ENCODE data around the gene PHACTR2.

PHACTR2 gene

GRCh38 chr6:143677577-143677890 lies 231 bp upstream of the PHACTR2 start:
- H3K4me3 ChIP-seq (ENCODE audit: low read depth, low read length): peak overlapping the region; percentile 76
- no peak for TF ChIP-seq CTCF (IDR thresholded peaks at IDR 0.05; ENCODE audit: low read depth, low read length)

DNA sequence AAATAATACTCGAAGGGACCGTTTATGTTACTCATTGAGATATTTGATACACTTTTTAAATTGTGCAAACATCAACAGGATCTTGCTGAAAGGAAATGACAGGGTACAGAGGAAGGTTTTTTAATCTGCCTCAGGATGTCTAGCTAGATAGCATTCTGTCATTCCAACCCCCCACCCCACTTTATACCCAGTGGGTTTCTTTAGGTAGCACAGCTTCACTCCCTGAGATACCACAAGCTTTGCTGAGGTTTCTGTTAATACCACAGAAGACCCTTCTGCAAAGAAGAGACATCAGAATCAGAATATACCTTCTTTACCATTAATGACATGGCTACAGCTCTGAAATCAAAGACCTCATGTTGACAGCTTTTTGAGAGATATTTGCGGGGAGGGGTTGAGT lies 1.3 kb downstream of the PHACTR2 start:
- peak overlapping the region; percentile 76 for H3K4me3 ChIP-seq (ENCODE audit: low read depth, low read length)
- TF ChIP-seq CTCF (IDR thresholded peaks at IDR 0.05; ENCODE audit: low read depth, low read length): no peak

DNA sequence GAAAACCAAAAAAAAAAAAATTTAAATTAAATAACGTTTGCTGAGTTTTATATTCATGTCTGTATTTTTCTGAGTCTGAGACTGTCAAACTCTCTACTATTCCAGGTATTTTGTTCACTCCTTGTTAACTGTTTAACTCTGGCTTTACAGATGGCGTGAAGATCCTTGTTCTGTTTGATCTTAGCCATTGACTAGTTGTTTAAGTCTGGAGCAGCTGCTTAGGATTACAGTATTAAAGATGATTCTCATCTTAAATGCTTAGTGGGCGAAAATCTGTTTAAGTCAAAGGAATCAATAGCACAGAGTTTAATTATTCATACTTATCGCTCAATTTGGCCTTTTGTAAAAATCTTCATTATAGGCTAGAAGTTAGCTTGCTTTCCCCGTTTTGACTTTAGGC lies 2.4 kb downstream of the PHACTR2 start:
- peak overlapping the region; percentile 76 for H3K4me3 ChIP-seq (ENCODE audit: low read depth, low read length)
- TF ChIP-seq CTCF (IDR thresholded peaks at IDR 0.05; ENCODE audit: low read depth, low read length): no peak

DNA sequence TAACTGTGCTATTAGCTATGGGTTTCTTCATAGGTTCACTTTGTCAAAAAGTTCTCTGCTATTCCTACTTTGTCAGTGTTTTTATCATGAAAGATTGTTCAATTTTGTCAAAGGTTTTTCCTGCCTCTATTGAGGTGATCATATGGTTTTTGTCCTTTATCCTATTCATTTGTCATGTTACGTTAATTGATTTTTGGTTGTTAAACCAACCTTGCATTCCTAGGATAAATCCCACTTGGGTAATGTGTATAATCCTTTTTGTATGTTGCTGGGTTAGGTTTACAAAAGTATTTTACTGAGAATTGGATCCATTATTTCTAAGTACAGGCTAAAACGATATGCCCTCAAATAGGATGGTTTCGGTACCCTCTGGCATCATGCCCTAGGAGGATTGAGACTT lies 5.0 kb downstream of the PHACTR2 start:
- H3K4me3 ChIP-seq (ENCODE audit: low read depth, low read length): no peak overlapping the region
- no peak for TF ChIP-seq CTCF (IDR thresholded peaks at IDR 0.05; ENCODE audit: low read depth, low read length)

GRCh38 chr6:143684486-143684885 lies 6.7 kb downstream of the PHACTR2 start:
- H3K4me3 ChIP-seq (ENCODE audit: low read depth, low read length): no peak overlapping the region
- no peak for TF ChIP-seq CTCF (IDR thresholded peaks at IDR 0.05; ENCODE audit: low read depth, low read length)

GRCh38 chr6:143685653-143686052 lies 7.9 kb downstream of the PHACTR2 start:
- H3K4me3 ChIP-seq (ENCODE audit: low read depth, low read length): no peak overlapping the region
- TF ChIP-seq CTCF (IDR thresholded peaks at IDR 0.05; ENCODE audit: low read depth, low read length): no peak

- H3K4me3 ChIP-seq (ENCODE audit: low read depth, low read length): no peak overlapping the region
- no peak for TF ChIP-seq CTCF (IDR thresholded peaks at IDR 0.05; ENCODE audit: low read depth, low read length)
Measured at GRCh38 chr6:143687591-143687990, 9.8 kb downstream of the PHACTR2 start.

All from WI38 (cell line).